ENCODE data around the gene GPHA2.

Gene GPHA2

DNA sequence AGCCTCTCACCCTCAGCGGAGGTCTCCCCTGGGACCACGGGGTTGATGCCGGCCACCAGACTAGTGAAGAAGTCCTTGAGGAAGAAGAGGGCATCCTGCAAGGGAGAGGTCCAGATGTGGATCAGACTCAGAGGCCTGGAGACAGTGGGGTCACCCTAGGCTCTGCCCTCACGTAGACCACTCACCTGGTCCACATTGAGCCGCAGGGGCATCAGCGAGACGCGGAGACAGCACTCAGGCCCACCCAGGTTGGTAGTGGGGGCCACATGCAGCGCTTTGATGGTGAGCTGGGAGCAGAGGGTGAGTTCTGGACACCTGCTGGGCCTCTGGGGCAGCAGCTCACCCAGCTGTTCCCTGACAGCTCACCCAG lies 37.6 kb downstream of the GPHA2 start:
- TF ChIP-seq, protein P1, sequence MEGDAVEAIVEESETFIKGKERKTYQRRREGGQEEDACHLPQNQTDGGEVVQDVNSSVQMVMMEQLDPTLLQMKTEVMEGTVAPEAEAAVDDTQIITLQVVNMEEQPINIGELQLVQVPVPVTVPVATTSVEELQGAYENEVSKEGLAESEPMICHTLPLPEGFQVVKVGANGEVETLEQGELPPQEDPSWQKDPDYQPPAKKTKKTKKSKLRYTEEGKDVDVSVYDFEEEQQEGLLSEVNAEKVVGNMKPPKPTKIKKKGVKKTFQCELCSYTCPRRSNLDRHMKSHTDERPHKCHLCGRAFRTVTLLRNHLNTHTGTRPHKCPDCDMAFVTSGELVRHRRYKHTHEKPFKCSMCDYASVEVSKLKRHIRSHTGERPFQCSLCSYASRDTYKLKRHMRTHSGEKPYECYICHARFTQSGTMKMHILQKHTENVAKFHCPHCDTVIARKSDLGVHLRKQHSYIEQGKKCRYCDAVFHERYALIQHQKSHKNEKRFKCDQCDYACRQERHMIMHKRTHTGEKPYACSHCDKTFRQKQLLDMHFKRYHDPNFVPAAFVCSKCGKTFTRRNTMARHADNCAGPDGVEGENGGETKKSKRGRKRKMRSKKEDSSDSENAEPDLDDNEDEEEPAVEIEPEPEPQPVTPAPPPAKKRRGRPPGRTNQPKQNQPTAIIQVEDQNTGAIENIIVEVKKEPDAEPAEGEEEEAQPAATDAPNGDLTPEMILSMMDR (IDR thresholded peaks at IDR 0.05), result no peak

DNA sequence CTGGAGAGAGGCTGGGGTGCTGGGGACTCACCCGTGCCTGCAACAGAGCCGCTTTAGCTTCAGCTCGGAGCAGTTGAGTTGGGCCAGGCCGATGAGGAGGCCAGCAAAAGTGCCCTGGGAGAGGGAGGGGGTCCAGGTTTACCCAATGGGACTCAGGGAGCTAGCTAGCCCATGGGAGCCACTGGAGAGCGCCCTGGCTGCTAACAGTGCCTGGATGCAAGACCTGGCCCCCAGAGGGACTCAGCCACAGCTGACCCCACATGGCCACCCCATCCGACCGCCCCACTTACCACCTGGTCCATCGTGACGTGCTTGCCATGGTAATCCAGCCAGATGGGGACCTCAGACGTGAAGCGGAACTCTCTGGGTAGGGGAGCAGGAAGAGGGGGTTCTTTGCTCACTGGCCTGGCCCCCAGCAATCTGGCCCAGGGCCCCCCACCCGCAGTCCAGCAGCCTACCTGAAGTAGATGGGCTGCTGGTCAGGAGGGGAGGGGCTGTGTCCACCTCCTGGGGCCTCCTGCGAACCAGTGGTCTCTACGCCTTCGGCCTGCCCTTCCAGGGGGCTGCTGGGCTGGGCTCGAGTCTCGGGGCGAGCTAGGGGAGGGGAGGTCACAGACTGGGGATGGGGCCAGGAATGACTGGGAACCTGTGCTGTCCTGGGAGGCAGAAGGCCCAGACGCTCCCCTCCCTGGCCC lies 38.2 kb downstream of the GPHA2 start:
- TF ChIP-seq, protein P1 (IDR thresholded peaks at IDR 0.05), result no peak

DNA sequence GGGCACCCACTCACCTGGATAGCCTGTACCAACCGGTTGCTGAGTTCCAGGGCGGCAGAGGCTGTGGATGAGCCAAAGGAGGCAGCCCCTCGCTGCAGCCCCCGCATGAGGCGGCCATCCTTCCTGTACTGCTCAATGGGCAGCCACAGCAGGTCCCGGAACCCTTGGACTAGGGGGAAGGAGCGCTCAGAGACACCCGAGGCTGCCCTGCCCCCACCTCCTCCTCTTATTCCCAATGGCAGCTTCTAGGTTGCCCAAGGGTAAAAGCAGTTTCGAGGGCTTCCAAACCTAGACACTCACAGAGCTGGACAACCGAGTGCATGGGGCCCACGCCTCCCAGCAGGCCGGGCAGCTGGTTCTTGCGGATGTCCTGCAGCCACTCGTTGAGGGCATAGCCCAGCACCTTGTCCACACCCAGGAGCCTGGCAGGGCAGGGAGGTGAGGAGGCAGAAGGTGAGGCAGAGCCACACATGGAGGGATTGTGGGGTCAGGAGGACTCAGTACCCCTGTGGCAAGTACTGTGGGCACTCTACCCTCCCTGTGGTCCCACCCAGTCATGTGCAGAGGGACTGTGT lies 39.2 kb downstream of the GPHA2 start:
- TF ChIP-seq, protein P1 (IDR thresholded peaks at IDR 0.05), result no peak

DNA sequence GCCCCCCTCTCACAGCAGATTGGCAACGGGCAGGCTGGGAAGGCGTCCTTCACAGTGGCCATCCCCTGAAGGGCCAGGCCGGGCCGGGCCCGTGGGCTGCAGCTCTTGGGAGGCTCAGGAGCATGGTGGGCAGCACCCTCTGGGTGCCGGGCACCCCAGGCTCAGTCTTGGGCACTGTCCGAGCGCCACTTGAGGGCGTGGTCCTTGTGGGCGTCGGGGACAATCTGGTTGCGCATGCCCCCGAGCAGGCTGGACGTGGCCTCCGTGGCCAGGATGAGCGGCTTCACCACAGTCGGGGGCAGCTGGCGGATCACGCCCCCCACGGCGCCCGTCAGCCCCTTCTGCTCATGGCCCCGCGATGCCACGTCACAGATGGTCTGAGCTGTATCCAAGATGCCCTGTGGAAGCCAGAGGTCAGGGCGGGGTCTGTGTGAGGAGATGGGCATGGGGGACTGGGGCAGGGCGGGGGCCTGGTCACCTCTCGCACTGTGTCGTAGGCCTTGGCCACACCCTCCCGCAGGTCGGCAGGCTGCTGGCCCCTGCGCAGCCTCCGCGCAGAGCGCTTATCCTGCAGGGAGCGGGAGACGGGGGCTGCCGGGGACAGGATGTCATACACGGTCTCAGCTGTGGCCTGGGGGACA lies 40.8 kb downstream of the GPHA2 start:
- TF ChIP-seq, protein P1 (IDR thresholded peaks at IDR 0.05), result no peak

DNA sequence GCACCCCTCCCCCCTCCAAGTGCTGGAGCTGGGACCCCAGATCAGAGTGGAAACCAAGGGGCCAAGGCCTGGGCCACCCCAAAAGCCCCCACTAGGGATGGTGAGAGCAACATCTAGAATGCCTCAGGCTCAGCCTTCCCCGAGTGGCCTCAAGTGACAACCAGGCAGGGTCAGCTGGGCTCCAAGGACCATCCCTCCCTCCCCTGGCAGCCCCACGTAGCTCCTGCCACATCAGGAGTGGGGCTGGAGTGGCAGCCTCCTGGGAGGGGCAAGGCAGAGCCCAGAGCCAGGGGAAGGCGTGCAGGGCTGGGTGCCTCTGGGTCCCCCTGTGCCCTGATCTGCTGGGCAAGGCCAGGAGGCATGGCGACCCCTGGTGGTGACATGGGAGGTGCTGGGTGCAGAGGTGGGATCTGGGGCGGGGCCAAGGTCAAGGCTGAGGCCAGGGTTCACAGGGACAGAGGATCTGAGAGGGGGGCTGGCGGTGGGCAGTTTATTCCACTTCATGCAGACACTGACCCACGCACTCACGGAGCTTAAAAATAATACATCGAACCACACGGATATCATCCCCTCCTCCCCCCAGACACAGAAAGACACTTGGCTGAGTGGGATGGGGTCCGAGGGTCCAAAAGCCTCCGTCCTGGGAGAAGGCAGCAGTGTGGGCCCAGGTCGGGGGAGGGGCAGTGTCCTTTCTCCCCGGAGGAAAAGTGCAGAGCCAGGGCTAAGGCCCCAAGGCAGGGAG lies 41.5 kb downstream of the GPHA2 start:
- TF ChIP-seq, protein P1 (IDR thresholded peaks at IDR 0.05), result peak; percentile 93

DNA sequence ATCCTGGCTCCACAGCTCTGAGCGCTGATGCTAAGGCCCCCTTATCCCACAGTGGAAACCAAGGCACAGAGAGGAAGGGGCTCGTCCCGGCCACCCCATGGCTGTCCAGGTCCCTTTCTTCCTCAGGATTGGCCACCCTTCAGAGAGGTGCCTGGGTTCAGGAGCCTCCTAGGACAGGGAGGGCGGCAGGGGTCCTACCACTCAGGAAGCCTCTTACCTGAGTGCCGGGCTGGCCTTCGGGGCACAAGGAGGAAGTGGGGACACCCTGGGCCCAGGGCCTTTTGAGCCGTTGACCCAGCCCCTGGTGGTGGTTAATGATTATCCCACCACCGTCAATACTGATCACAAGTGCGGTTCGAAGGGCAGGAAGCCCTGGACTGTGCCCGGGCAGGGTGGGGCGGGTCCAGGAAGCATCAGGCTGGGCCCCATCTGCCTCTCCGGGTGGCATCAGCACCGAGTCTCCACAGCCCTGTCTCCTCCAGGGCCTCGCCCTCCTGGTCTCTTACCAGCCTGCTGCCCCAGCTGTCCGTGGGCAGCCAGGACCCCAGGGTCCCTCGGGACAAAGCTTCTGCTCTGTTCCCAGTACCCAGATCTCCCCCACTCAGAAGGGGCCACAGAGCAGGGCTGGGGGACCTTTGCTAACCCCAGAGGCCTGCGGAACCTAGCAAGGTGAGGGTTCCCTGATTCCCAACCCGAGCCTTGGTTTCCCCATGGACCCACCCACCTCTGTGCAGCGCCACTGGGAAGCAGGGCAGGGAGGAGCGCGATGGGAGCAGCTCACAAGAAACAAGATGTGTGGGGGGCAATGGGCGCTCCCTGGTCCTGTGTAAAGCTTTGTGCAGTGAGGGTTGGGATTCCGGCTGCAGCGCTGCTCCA lies 42.3 kb downstream of the GPHA2 start:
- TF ChIP-seq, protein P1 (IDR thresholded peaks at IDR 0.05), result no peak

DNA sequence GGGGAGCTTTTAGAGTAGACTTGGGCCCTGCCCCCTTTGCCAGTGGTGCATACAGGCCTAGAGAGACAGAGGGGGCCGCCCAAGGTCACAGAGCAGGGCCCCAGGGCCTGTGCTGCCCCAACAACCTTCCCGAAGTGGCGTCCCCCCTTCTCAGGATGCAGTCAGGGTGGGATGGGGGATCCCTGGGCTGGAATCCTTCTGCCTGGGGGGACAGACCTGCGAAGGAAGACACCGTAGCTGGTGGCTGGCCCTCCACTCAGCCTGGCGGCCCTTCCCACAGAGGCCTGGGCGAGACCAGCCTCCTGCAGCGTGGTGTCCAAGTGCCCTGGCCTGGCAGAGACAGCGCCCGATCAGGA lies 42.9 kb downstream of the GPHA2 start:
- TF ChIP-seq, protein P1 (IDR thresholded peaks at IDR 0.05), result no peak

Measured in LNCAP (cell line).